Muscle layer of colon (tissue), 2 donors: ENCODE measurements around the gene KSR1.

ENCODE experiments used
- H3K27ac ChIP-seq: one replicate; pipeline ENCODE4 v1.7.0; 2013; ENCODE audit warnings: low read depth, mild to moderate bottlenecking, low read length, moderate library complexity
- H3K27me3 ChIP-seq, 2 donors: one replicate each; pipeline ENCODE4 v1.7.0; 2013; ENCODE audit warnings: low read length in 2 of 2, mild to moderate bottlenecking in 2 of 2; ENCODE audit not compliant: insufficient read depth in 2 of 2, control insufficient read depth in 1 of 2
- H3K36me3 ChIP-seq: one replicate; pipeline ENCODE4 v1.7.0; 2013; ENCODE audit warnings: mild to moderate bottlenecking, low read length; ENCODE audit not compliant: insufficient read depth
- H3K4me1 ChIP-seq: one replicate; pipeline ENCODE4 v1.7.0; 2013; ENCODE audit warnings: mild to moderate bottlenecking, low read length; ENCODE audit not compliant: insufficient read depth
- H3K4me3 ChIP-seq, 2 donors: one replicate each; pipeline ENCODE4 v1.7.0; 2013; ENCODE audit warnings: low read length in 2 of 2, low read depth in 1 of 2, mild to moderate bottlenecking in 1 of 2, moderate library complexity in 1 of 2
- H3K9ac ChIP-seq: one replicate; pipeline ENCODE4 v1.7.0; 2013; ENCODE audit warnings: low read length
- H3K9me3 ChIP-seq: one replicate; pipeline ENCODE4 v1.7.0; 2013; ENCODE audit warnings: mild to moderate bottlenecking, low read length
- donor health status: abdominal sarcoma.
- donor health status: Adenocarcinoma of cecum.

KSR1 gene

DNA sequence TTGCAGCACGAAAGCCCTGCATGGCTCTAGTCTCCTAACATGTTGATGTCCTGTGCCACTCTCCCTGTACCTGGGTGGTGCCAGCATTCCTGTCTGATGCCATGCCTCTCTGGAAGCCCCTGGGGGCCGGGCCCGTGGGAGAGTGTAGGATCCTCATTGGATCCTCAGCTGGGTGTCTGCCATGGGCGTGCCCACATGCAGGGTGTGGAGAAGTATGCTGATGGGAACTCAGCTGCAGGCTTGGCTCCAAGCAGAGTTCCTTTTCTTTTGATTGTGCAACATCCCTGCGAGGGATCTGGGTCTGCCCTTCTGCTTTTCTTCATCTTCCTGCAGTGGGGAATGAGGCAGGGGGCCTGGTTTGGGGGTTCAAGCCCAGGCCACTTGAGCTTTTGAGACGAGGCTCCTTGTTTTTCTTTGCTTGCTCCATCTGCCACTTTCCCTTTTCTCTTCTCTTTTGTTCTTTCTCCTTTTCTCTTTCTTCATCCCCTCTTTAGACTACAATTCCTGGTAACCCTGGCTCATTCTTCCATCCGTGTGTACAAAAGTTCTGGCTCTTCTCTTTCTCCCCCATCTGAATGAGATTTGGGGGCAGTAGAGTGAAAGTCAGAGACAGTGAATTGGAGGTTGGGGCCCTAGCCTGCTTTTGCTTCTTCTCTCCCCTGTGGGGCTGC lies 32.9 kb downstream of the KSR1 start:
- Histone ChIP-seq H3K36me3 (no peaks in the 10 kb centered on the region), H3K4me3 (no peak overlapping the region), H3K27me3 (no peaks in the 10 kb centered on the region), H3K4me1 (peaks cover 57% of the 10 kb centered on the region), H3K27ac (peak overlapping the region; percentile 46), H3K9me3 (no peaks in the 10 kb centered on the region), H3K9ac (no peak overlapping the region)

DNA sequence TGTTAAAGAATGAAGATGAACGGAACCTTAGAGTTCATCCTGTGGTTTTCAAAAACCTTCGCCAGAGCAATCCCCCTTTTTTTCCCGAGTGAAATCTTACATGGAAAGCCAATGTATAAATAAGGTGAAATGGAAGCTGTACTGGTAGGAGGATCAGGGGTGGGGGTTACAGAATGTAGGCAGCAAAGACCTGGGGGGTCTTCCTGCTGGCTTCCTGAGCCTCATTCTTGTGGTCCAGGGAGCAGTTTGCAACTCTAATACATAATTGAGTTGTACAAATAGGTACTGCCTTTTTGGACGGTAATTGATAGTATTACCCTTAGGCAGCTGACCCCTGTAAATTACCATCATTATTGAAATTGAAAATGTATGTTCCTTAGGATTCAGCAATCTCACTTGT lies 34.1 kb downstream of the KSR1 start:
- Histone ChIP-seq H3K4me1 (peaks cover 61% of the 10 kb centered on the region), H3K27ac (no peak overlapping the region), H3K9ac (no peak overlapping the region), H3K27me3 (no peaks in the 10 kb centered on the region), H3K4me3 (no peak overlapping the region), H3K36me3 (no peaks in the 10 kb centered on the region), H3K9me3 (no peaks in the 10 kb centered on the region)

DNA sequence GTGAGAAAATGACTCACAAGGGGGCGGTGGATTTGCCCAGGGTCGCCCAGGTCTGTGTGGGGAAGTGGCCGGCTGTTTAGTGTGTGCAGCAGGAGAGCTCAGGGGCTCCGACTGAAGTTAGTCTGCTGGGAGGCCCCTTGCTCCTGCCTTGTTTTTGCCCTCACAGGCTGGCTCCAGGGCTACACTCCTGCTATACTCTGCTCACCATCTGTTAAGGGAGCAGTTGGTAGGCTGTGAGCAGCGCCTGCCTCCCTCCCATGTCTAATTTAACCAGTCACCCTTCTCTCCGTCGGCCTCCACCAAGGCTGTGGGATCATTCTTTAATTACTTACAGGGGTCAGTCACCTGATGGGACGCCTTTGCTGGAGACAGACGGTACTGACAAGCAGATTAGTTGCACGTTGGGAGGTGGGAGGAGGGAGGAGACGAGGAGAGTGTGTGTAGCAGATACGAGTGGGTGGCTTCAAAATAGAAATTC lies 35.5 kb downstream of the KSR1 start:
- Histone ChIP-seq H3K36me3 (no peaks in the 10 kb centered on the region), H3K9ac (no peak overlapping the region), H3K4me3 (no peak overlapping the region), H3K4me1 (peaks cover 60% of the 10 kb centered on the region), H3K27me3 (no peaks in the 10 kb centered on the region), H3K27ac (no peak overlapping the region), H3K9me3 (no peaks in the 10 kb centered on the region)

DNA sequence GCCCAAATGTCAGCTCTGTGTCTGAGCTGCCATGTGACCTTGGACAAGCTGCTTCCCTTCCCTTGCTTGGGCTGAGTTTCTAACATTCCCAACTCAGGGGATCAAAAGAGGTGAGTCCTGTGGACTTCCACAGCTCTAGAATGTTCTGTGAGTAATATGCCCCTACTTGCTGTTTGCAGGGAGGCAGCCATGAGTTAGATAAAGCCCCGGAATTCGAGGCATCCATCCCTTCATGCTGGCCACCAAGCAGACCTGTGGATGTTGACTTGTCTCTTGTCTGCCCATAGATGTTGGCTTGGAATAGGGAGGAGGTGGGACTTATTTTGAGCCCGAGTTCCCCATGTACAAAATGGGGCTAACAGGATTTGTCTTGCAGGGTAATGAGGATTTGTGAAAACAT lies 36.2 kb downstream of the KSR1 start:
- Histone ChIP-seq H3K4me3 (no peak overlapping the region), H3K27ac (no peak overlapping the region), H3K4me1 (peaks cover 59% of the 10 kb centered on the region), H3K9ac (no peak overlapping the region), H3K36me3 (no peaks in the 10 kb centered on the region), H3K9me3 (no peaks in the 10 kb centered on the region), H3K27me3 (no peaks in the 10 kb centered on the region)

DNA sequence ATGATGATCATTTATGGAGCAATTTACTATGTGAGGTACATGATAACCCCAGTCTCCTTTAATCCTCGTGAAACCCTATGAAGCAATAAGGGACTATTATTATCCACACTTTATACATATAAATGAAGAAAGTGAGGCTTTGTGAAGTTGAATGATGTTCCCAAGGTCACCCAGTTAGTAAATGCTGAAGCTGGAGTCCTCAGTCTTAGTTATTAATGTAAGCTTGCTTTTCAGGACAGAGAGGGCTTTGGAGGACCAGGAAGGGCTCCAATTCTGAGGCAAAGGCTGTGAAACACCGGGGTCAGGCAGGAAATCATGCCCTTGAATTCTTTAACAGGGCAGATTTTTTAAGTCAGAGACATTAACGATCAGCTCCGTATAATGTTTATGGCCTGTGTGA lies 36.8 kb downstream of the KSR1 start:
- no peaks in the 10 kb centered on the region for H3K36me3 ChIP-seq
- H3K9me3 ChIP-seq, result no peaks in the 10 kb centered on the region
- no peak overlapping the region for H3K4me3 ChIP-seq
- no peaks in the 10 kb centered on the region for H3K27me3 ChIP-seq
- H3K27ac ChIP-seq, result no peak overlapping the region
- H3K4me1 ChIP-seq, result peaks cover 59% of the 10 kb centered on the region
- H3K9ac ChIP-seq, result no peak overlapping the region

DNA sequence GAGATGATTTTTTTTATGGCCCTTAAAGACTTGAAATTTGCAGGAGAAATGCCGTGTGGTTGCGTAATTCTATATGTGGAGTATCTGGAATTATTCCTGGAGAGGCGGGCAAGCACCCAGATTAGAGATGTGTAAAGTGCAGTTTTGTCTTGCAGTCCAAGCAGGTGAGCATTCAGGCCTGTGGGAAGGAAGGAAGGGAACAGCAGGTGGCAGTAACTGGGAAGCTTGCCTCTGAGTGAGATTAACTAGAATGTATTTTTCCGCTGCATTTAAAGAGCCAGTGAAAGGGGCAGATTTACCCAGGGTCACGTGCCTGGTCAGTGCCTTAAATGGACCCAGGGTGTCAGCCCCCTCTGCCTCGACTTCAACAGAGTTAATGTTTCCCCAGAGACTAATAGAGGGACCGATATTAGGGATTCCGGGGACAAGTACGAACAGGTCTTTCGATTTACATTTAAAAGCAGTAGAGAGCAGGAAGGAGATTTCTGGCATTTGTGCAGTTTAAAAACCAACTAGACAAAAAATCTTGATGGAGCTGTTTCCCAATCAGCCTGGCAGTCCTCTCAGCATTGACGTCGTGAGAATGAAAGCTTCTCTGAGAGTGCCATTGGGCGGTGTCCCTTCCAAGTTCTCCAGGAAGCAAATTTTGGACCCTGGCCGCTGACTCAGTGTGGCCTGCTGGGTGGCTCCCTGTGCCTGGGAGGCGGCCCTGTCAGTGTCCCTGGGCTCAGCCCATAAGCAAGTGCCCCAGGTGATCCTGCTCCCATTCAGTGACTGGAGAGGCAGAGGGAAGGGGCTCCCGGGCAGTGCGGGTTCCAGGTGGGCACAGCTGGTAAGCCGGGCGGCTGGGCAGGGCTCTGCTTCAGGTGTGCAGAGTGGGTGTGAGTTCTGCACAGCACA lies 38.2 kb downstream of the KSR1 start:
- Histone ChIP-seq H3K9ac (no peak overlapping the region), H3K27me3 (no peaks in the 10 kb centered on the region), H3K9me3 (no peaks in the 10 kb centered on the region), H3K27ac (peak overlapping the region; percentile 31), H3K36me3 (no peaks in the 10 kb centered on the region), H3K4me1 (peaks cover 50% of the 10 kb centered on the region), H3K4me3 (no peak overlapping the region)

DNA sequence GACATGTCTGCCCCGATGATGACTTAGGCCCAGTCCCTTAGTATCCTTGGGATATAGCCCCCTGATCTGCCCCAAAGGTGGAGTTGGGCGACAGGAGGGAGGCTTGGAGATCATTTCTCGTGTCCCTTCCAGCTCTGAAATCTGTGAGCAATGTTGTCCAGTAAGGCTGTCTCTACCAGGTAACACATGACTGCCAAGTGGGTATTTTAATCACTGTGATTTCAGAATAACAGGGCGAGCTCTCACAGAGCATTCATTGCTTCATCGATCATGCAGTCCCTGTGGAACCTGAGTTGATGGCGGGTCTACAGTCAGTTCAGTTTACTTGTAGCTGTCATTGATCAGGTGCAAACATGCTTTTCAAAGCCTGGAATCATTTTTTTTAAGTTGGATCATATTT lies 39.2 kb downstream of the KSR1 start:
- Histone ChIP-seq H3K9ac (no peak overlapping the region), H3K9me3 (no peaks in the 10 kb centered on the region), H3K4me3 (no peak overlapping the region), H3K27ac (no peak overlapping the region), H3K4me1 (peaks cover 45% of the 10 kb centered on the region), H3K27me3 (no peaks in the 10 kb centered on the region), H3K36me3 (no peaks in the 10 kb centered on the region)

DNA sequence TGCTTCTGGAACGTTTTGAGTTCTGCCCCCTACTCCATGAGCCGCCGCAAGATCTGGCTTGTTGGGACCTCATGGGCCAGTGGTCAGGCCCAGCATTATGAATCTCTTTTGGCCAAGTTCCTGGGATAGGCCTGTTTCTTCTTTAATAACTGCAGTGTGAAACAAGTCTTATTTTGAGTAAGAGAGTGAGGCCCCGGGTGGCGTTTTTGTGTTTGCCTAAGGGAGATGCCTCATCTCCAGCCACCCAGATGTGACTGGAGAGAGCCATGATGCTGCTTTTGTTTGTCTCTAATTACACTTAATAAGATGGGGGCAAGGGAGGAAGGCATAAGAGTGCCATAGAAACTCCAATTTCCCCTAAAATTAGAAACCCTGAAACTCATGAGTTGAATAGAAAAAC lies 39.8 kb downstream of the KSR1 start:
- no peak overlapping the region for H3K4me3 ChIP-seq
- H3K9ac ChIP-seq, result no peak overlapping the region
- no peaks in the 10 kb centered on the region for H3K36me3 ChIP-seq
- peaks cover 45% of the 10 kb centered on the region for H3K4me1 ChIP-seq
- H3K27ac ChIP-seq, result no peak overlapping the region
- no peaks in the 10 kb centered on the region for H3K9me3 ChIP-seq
- no peaks in the 10 kb centered on the region for H3K27me3 ChIP-seq

DNA sequence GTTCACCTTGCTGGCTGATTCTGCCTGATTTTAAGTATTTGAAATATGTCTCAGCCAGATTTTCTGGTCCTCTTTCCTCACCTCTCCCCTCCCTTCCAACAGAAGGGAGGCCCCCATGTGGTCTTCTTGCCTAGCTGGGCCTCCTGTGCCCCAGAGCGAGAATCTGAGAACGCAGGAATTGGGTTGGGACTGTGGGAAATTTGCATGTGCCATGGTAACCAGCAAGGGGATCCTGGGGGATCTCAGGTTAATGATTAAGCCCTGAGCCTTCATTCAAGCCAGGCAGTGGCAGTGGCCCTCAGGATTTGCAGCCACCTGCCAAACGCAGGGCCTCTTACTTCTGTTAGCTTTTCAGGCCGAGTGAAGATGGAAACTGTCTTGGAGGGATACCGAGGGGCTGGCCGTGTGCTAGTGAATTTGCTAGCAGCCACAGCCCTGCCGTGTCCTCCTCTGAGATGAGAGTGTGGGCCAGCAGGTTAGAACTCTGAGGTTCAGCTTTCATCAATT lies 40.2 kb downstream of the KSR1 start:
- Histone ChIP-seq H3K4me3 (no peak overlapping the region), H3K27me3 (no peaks in the 10 kb centered on the region), H3K9ac (no peak overlapping the region), H3K27ac (no peak overlapping the region), H3K9me3 (no peaks in the 10 kb centered on the region), H3K4me1 (peaks cover 45% of the 10 kb centered on the region), H3K36me3 (no peaks in the 10 kb centered on the region)

DNA sequence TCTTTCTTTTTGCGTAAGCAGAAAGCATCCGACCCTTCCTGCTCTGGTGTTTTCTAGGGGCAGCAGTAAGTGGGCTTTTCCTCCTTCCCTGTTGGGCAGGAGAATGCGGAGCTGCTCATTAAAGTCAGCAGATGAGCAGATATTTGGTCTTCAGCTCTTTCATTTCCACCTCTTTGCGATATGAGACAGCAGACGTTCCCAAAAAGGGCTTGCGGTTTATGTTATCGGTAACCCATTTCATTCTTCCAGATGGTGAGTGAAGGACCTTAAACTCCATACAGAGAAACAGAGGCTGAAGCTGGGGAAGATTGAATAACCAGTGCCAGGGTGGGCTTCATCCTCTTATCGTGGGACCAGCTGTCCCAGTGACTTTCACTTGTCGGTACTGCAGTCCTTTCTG lies 40.7 kb downstream of the KSR1 start:
- Histone ChIP-seq H3K4me1 (peaks cover 47% of the 10 kb centered on the region), H3K27ac (no peak overlapping the region), H3K9ac (no peak overlapping the region)

DNA sequence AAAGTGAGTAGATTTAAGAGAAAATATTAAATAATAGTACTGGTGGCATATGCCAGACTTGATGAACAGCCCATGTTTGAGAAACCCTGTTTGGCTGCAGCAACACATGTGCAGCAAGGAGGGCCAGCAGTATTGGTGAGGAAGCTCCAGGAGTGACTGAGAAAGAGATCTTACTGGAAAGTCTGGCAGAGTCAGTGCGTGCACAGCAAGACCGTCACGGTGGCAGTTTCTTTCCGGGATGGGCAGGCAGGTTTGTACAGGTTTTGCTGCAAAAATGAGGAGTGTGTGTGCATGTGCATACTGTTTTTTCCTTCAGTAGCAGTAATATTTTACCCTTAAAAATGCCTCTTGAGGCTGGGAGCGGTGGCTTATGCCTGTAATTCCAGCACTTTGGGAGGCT lies 41.4 kb downstream of the KSR1 start:
- Histone ChIP-seq H3K9ac (no peak overlapping the region), H3K4me1 (peaks cover 49% of the 10 kb centered on the region), H3K9me3 (no peaks in the 10 kb centered on the region), H3K27me3 (no peaks in the 10 kb centered on the region), H3K27ac (no peak overlapping the region), H3K4me3 (no peak overlapping the region), H3K36me3 (no peaks in the 10 kb centered on the region)

More for the DNA sequence above, 40.7 kb downstream of the KSR1 start:
- Histone ChIP-seq H3K36me3 (no peaks in the 10 kb centered on the region), H3K9me3 (no peaks in the 10 kb centered on the region), H3K27me3 (no peaks in the 10 kb centered on the region), H3K4me3 (no peak overlapping the region)
